ENCODE results near the gene PLXND1.

The PLXND1 gene

GRCh38 chr3:129593595-129594339 lies 12.7 kb downstream of the PLXND1 start:
- H3K4me2 ChIP-seq (ENCODE audit: low read length) = no peak overlapping the region

GRCh38 chr3:129593230-129593594 lies 13.3 kb downstream of the PLXND1 start:
- 0 out of 2 replicates have a peak, but pooled peaks have one; percentile 7 for TF ChIP-seq CTCF (IDR thresholded peaks at IDR 0.05; ENCODE audit: low read depth, low read length)
- no peak for TF ChIP-seq EZH2phosphoT487 (IDR thresholded peaks at IDR 0.05; ENCODE audit: low read depth)
- no peak overlapping the region for H3K4me2 ChIP-seq (ENCODE audit: low read length)

More at GRCh38 chr3:129593595-129594339, 12.7 kb downstream of the PLXND1 start:
- no peaks in the 10 kb centered on the region for H4K20me1 ChIP-seq (ENCODE audit: insufficient read depth, low read length)
- TF ChIP-seq CTCF (IDR thresholded peaks at IDR 0.05; ENCODE audit: low read depth, low read length) (no peak), EZH2phosphoT487 (IDR thresholded peaks at IDR 0.05; ENCODE audit: low read depth) (no peak)
- no peak overlapping the region for H3K4me3 ChIP-seq (ENCODE audit: low read length)
- no peaks in the 10 kb centered on the region for H3K79me2 ChIP-seq (ENCODE audit: low read length)
- H3K36me3 ChIP-seq (replicated peaks; ENCODE audit: low read depth, low read length) = no peaks in the 10 kb centered on the region
- no peaks in the 10 kb centered on the region for H3K9me3 ChIP-seq (ENCODE audit: insufficient read depth, low read length)
- H3K4me1 ChIP-seq (ENCODE audit: low read length) = peaks cover 12% of the 10 kb centered on the region; the same call in 1 of the 2 replicates
- no peak overlapping the region for H3K9ac ChIP-seq (ENCODE audit: low read length)
- no peaks in the 10 kb centered on the region for H3K27me3 ChIP-seq (ENCODE audit: low read depth, low read length)
- no peak overlapping the region for H3K27ac ChIP-seq (ENCODE audit: low read length)
- H2AFZ ChIP-seq (ENCODE audit: low read depth, low read length) = no peak overlapping the region

GRCh38 chr3:129592381-129593131 lies 13.9 kb downstream of the PLXND1 start:
- Histone ChIP-seq H4K20me1 (ENCODE audit: insufficient read depth, low read length) (no peaks in the 10 kb centered on the region), H3K27ac (ENCODE audit: low read length) (no peak overlapping the region), H3K27me3 (ENCODE audit: low read depth, low read length) (no peaks in the 10 kb centered on the region), H3K4me2 (ENCODE audit: low read length) (peak overlapping the region; percentile 59), H3K79me2 (ENCODE audit: low read length) (no peaks in the 10 kb centered on the region), H3K4me3 (ENCODE audit: low read length) (peak overlapping the region; percentile 47), H3K9me3 (ENCODE audit: insufficient read depth, low read length) (no peaks in the 10 kb centered on the region), H3K4me1 (ENCODE audit: low read length) (peaks cover 12% of the 10 kb centered on the region; the same call in 1 of the 2 replicates), H2AFZ (ENCODE audit: low read depth, low read length) (peak overlapping the region; percentile 71), H3K9ac (ENCODE audit: low read length) (peak overlapping the region; percentile 48), H3K36me3 (replicated peaks; ENCODE audit: low read depth, low read length) (no peaks in the 10 kb centered on the region)
- TF ChIP-seq CTCF (IDR thresholded peaks at IDR 0.05; ENCODE audit: low read depth, low read length) = no peak
- TF ChIP-seq EZH2phosphoT487 (IDR thresholded peaks at IDR 0.05; ENCODE audit: low read depth) = no peak

More at GRCh38 chr3:129593230-129593594, 13.3 kb downstream of the PLXND1 start:
- Histone ChIP-seq H3K27ac (ENCODE audit: low read length) (no peak overlapping the region), H2AFZ (ENCODE audit: low read depth, low read length) (peak overlapping the region; percentile 71), H3K27me3 (ENCODE audit: low read depth, low read length) (no peaks in the 10 kb centered on the region), H3K4me1 (ENCODE audit: low read length) (peaks cover 12% of the 10 kb centered on the region; the same call in 1 of the 2 replicates), H3K36me3 (replicated peaks; ENCODE audit: low read depth, low read length) (no peaks in the 10 kb centered on the region), H3K9ac (ENCODE audit: low read length) (no peak overlapping the region), H3K4me3 (ENCODE audit: low read length) (no peak overlapping the region), H3K79me2 (ENCODE audit: low read length) (no peaks in the 10 kb centered on the region), H3K9me3 (ENCODE audit: insufficient read depth, low read length) (no peaks in the 10 kb centered on the region), H4K20me1 (ENCODE audit: insufficient read depth, low read length) (no peaks in the 10 kb centered on the region)

- Histone ChIP-seq H3K9me3 (ENCODE audit: insufficient read depth, low read length) (no peaks in the 10 kb centered on the region), H3K4me3 (ENCODE audit: low read length) (no peak overlapping the region), H4K20me1 (ENCODE audit: insufficient read depth, low read length) (no peaks in the 10 kb centered on the region), H3K36me3 (replicated peaks; ENCODE audit: low read depth, low read length) (no peaks in the 10 kb centered on the region), H3K27me3 (ENCODE audit: low read depth, low read length) (no peaks in the 10 kb centered on the region), H2AFZ (ENCODE audit: low read depth, low read length) (peak overlapping the region; percentile 65; the same call in 1 of the 2 replicates), H3K27ac (ENCODE audit: low read length) (no peak overlapping the region), H3K9ac (ENCODE audit: low read length) (no peak overlapping the region), H3K4me1 (ENCODE audit: low read length) (peaks cover 12% of the 10 kb centered on the region; the same call in 1 of the 2 replicates), H3K79me2 (ENCODE audit: low read length) (no peaks in the 10 kb centered on the region), H3K4me2 (ENCODE audit: low read length) (peak overlapping the region; percentile 59; the same call in 1 of the 2 replicates)
- TF ChIP-seq CTCF (IDR thresholded peaks at IDR 0.05; ENCODE audit: low read depth, low read length) = no peak
- TF ChIP-seq EZH2phosphoT487 (IDR thresholded peaks at IDR 0.05; ENCODE audit: low read depth) = no peak
Measured at GRCh38 chr3:129591932-129592331, 14.5 kb downstream of the PLXND1 start.
